Astrocyte (in vitro differentiated cells and primary cell): ENCODE data around the gene GRIN2A. TPM values are rescaled to one million over a fixed set of nuclear protein-coding genes. Genes with fewer than 3 reads are reported as not detected.

Experiments used
- DNase-seq: peaks from one replicate; pipeline ENCODE4 v3.0.0-alpha.2; 2010; ENCODE audit warnings: low read depth
- FAIRE-seq: peaks from 2 replicates; lab custom pipeline; 2011; peaks lifted over from hg19 to GRCh38; lab: Jason Lieb, UNC
- H2AFZ ChIP-seq: 2 replicates; pipeline ENCODE4 v1.6.0; 2012; ENCODE audit warnings: low read depth, low read length, inconsistent platforms
- H3K27ac ChIP-seq: 2 replicates; pipeline ENCODE4 v1.5.1; 2011; ENCODE audit warnings: low read depth, low read length, inconsistent platforms
- H3K27me3 ChIP-seq: 2 replicates; pipeline ENCODE4 v1.6.0; 2011; ENCODE audit warnings: low read length, inconsistent platforms; ENCODE audit not compliant: insufficient read depth
- H3K36me3 ChIP-seq: 2 replicates; pipeline ENCODE4 v1.5.1; 2011; ENCODE audit warnings: low read length, inconsistent platforms; ENCODE audit not compliant: insufficient read depth
- H3K4me1 ChIP-seq: 2 replicates; pipeline ENCODE4 v1.5.1; 2011; ENCODE audit warnings: low read length, inconsistent platforms; ENCODE audit not compliant: insufficient read depth
- H3K4me2 ChIP-seq: 2 replicates; pipeline ENCODE4 v1.6.0; 2012; ENCODE audit warnings: low read length, inconsistent platforms
- H3K4me3 ChIP-seq: 2 replicates; pipeline ENCODE4 v1.5.1; 2011; ENCODE audit warnings: low read depth, mild to moderate bottlenecking, low read length, inconsistent platforms; ENCODE audit not compliant: insufficient read depth
- H3K79me2 ChIP-seq: 2 replicates; pipeline ENCODE4 v1.6.0; 2012; ENCODE audit warnings: mild to moderate bottlenecking, low read length, inconsistent platforms; ENCODE audit not compliant: insufficient read depth
- H3K9ac ChIP-seq: 2 replicates; pipeline ENCODE4 v1.6.0; 2012; ENCODE audit warnings: mild to moderate bottlenecking, low read length, inconsistent platforms
- H3K9me3 ChIP-seq: 2 replicates; pipeline ENCODE4 v1.5.1; 2012; ENCODE audit warnings: low read depth, mild to moderate bottlenecking, low read length, inconsistent platforms; ENCODE audit not compliant: insufficient read depth
- H4K20me1 ChIP-seq: 2 replicates; pipeline ENCODE4 v1.6.0; 2012; ENCODE audit warnings: low read length, inconsistent platforms; ENCODE audit not compliant: insufficient read depth
- H3K27ac Mint-ChIP-seq: one replicate; pipeline ENCODE4 v1.8.0; 2021; ENCODE audit warnings: mild to moderate bottlenecking, mixed read lengths; ENCODE audit not compliant: unreplicated experiment
- H3K27me3 Mint-ChIP-seq: one replicate; pipeline ENCODE4 v1.8.0; 2021; ENCODE audit warnings: low read depth, mixed read lengths; ENCODE audit not compliant: unreplicated experiment
- H3K36me3 Mint-ChIP-seq: one replicate; pipeline ENCODE4 v1.8.0; 2021; ENCODE audit warnings: low read depth, mixed read lengths; ENCODE audit not compliant: unreplicated experiment
- H3K4me1 Mint-ChIP-seq: one replicate; pipeline ENCODE4 v1.8.0; 2021; ENCODE audit warnings: low read depth, mixed read lengths; ENCODE audit not compliant: unreplicated experiment
- H3K4me3 Mint-ChIP-seq: one replicate; pipeline ENCODE4 v1.8.0; 2021; ENCODE audit warnings: mild to moderate bottlenecking, moderate library complexity, mixed read lengths; ENCODE audit not compliant: unreplicated experiment
- H3K9me3 Mint-ChIP-seq: one replicate; pipeline ENCODE4 v1.8.0; 2021; ENCODE audit warnings: mild to moderate bottlenecking, mixed read lengths; ENCODE audit not compliant: unreplicated experiment
- CTCF ChIP-seq: IDR thresholded peaks from 2 replicates; pipeline ENCODE4 v1.5.1; 2011; ENCODE audit warnings: low read depth, mild to moderate bottlenecking, inconsistent platforms, low read length, moderate library complexity; ENCODE audit not compliant: insufficient read depth
- EZH2 ChIP-seq: IDR thresholded peaks from 2 replicates; pipeline ENCODE4 v1.6.1; 2012; ENCODE audit warnings: mild to moderate bottlenecking, low read length, inconsistent platforms; ENCODE audit not compliant: insufficient read depth
- total RNA-seq: library from RNA; stranded (reverse); gene quantifications from 2 replicates; pipeline ENCODE4 v1.2.1, GENCODE V29; 2021

GRIN2A gene
- total RNA-seq, 1 donor from 2014 or later: 0.68 TPM

DNA sequence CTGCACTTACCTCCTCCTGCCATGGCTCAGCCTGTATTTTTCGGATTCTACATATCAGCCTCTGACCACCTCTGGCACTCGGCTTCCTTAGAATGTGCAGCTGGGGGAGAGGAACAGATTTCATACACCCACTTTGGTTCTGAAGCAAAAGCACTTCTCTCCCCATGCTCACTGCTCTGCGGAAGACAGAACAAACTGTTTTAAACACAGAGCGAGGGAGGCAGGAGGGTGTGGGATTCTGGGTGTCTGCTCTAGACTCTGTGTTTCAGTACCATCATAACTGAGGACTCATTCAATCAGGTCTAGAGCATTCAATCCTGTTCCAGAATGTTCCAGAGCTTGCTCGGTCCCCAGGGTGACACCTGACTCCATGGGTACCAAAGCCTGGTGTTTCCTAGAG lies 239.1 kb downstream of the GRIN2A start:
- H3K27ac ChIP-seq: no peak overlapping the region
- H3K4me2 ChIP-seq: no peak overlapping the region
- Mint-ChIP-seq H3K4me1 (no peaks in the 10 kb centered on the region), H3K27ac (no peak overlapping the region), H3K9me3 (no peaks in the 10 kb centered on the region), H3K36me3 (no peaks in the 10 kb centered on the region), H3K27me3 (peaks cover 43% of the 10 kb centered on the region), H3K4me3 (no peak overlapping the region)
- DNase-seq (no peak), FAIRE-seq (no peak)
- H4K20me1 ChIP-seq: no peaks in the 10 kb centered on the region
- no peak overlapping the region for H2AFZ ChIP-seq
- no peaks in the 10 kb centered on the region for H3K79me2 ChIP-seq
- TF ChIP-seq EZH2 (no peak), CTCF (no peak)
- no peaks in the 10 kb centered on the region for H3K36me3 ChIP-seq
- no peaks in the 10 kb centered on the region for H3K4me1 ChIP-seq
- H3K27me3 ChIP-seq: no peaks in the 10 kb centered on the region
- no peaks in the 10 kb centered on the region for H3K9me3 ChIP-seq
- no peak overlapping the region for H3K9ac ChIP-seq
- no peak overlapping the region for H3K4me3 ChIP-seq

GRCh38 chr16:9941245-9941644 lies 241.0 kb downstream of the GRIN2A start:
- no peaks in the 10 kb centered on the region for H3K79me2 ChIP-seq
- H3K27me3 Mint-ChIP-seq: peaks cover 38% of the 10 kb centered on the region
- H2AFZ ChIP-seq: no peak overlapping the region
- no peaks in the 10 kb centered on the region for H3K9me3 Mint-ChIP-seq
- no peaks in the 10 kb centered on the region for H3K36me3 Mint-ChIP-seq
- no peaks in the 10 kb centered on the region for H3K4me1 ChIP-seq
- no peak overlapping the region for H3K4me3 Mint-ChIP-seq
- no peaks in the 10 kb centered on the region for H3K4me1 Mint-ChIP-seq
- H3K9me3 ChIP-seq: no peaks in the 10 kb centered on the region
- no peak overlapping the region for H3K27ac ChIP-seq
- FAIRE-seq (no peak), DNase-seq (no peak)
- no peak for TF ChIP-seq CTCF
- no peak for TF ChIP-seq EZH2
- H3K4me2 ChIP-seq: no peak overlapping the region
- H4K20me1 ChIP-seq: no peaks in the 10 kb centered on the region
- H3K27ac Mint-ChIP-seq: no peak overlapping the region
- no peak overlapping the region for H3K4me3 ChIP-seq
- H3K9ac ChIP-seq: no peak overlapping the region
- no peaks in the 10 kb centered on the region for H3K36me3 ChIP-seq
- H3K27me3 ChIP-seq: no peaks in the 10 kb centered on the region

GRCh38 chr16:9934723-9935508 lies 247.3 kb downstream of the GRIN2A start:
- H3K4me2 ChIP-seq: no peak overlapping the region
- no peaks in the 10 kb centered on the region for H3K4me1 ChIP-seq
- H3K27me3 ChIP-seq: no peaks in the 10 kb centered on the region
- Mint-ChIP-seq H3K4me3 (no peak overlapping the region), H3K36me3 (no peaks in the 10 kb centered on the region), H3K27ac (no peak overlapping the region), H3K4me1 (no peaks in the 10 kb centered on the region), H3K9me3 (no peaks in the 10 kb centered on the region), H3K27me3 (peaks cover 17% of the 10 kb centered on the region)
- H4K20me1 ChIP-seq: no peaks in the 10 kb centered on the region
- no peaks in the 10 kb centered on the region for H3K79me2 ChIP-seq
- no peak overlapping the region for H3K27ac ChIP-seq
- no peak overlapping the region for H2AFZ ChIP-seq
- no peak overlapping the region for H3K9ac ChIP-seq
- TF ChIP-seq CTCF (no peak), EZH2 (no peak)
- DNase-seq: no peak
- FAIRE-seq: no peak
- H3K9me3 ChIP-seq: no peaks in the 10 kb centered on the region
- H3K4me3 ChIP-seq: no peak overlapping the region
- no peaks in the 10 kb centered on the region for H3K36me3 ChIP-seq
